OCI-LY3 (cell line): ENCODE results near the gene PRKAA2.

Source experiments
- H2AFZ ChIP-seq: fragments of 200-600, 300-600 bp; shearing (Covaris generic); 2 replicates; pipeline ENCODE4 v1.6.0; 2014; ENCODE audit warnings: antibody characterized with exemption, low read depth, low read length
- H3K27ac ChIP-seq: fragments of 200-600, 300-600 bp; sonication (generic); 2 replicates; pipeline ENCODE4 v1.5.1; 2014; ENCODE audit warnings: mild to moderate bottlenecking, low read length, moderate library complexity, mixed read lengths
- H3K27me3 ChIP-seq: fragments of 200-600, 300-600 bp; sonication (generic); 2 replicates; pipeline ENCODE4 v1.6.1; 2014; ENCODE audit warnings: low read depth, low read length, mixed read lengths
- H3K36me3 ChIP-seq: fragments of 200-600, 300-600 bp; sonication (generic); replicated peaks from 2 replicates; pipeline ENCODE3; 2014; ENCODE audit warnings: low read depth, low read length, mixed read lengths
- H3K4me1 ChIP-seq: fragments of 300-600, 200-600 bp; sonication (generic); 2 replicates; pipeline ENCODE4 v1.6.1; 2014; ENCODE audit warnings: low read length, mixed read lengths
- H3K4me2 ChIP-seq: fragments of 200-600, 300-600 bp; sonication (generic); 2 replicates; pipeline ENCODE4 v1.6.1; 2014; ENCODE audit warnings: low read length, mixed read lengths
- H3K4me3 ChIP-seq: fragments of 300-600, 200-600 bp; sonication (generic); 2 replicates; pipeline ENCODE4 v1.5.1; 2014; ENCODE audit warnings: antibody characterized with exemption, mild to moderate bottlenecking, low read length, moderate library complexity
- H3K79me2 ChIP-seq: fragments of 300-600, 200-600 bp; shearing (Covaris generic); 2 replicates; pipeline ENCODE4 v1.6.1; 2014; ENCODE audit warnings: mild to moderate bottlenecking, low read length, mixed read lengths
- H3K9ac ChIP-seq: fragments of 300-600, 200-600 bp; shearing (Covaris generic); 2 replicates; pipeline ENCODE4 v1.6.0; 2014; ENCODE audit warnings: mild to moderate bottlenecking, low read length, moderate library complexity
- H3K9me3 ChIP-seq: fragments of 200-600, 300-600 bp; shearing (Covaris generic); 2 replicates; pipeline ENCODE4 v1.6.1; 2014; ENCODE audit warnings: low read length, mixed read lengths; ENCODE audit not compliant: insufficient read depth
- H4K20me1 ChIP-seq: fragments of 200-600, 300-600 bp; sonication (generic); 2 replicates; pipeline ENCODE4 v1.6.1; 2016; ENCODE audit warnings: low read length, mixed read lengths; ENCODE audit not compliant: insufficient read depth
- CTCF ChIP-seq: fragments of 200-600, 300-600 bp; sonication (generic); IDR thresholded peaks from 2 replicates; pipeline ENCODE4 v1.5.1; 2014; ENCODE audit warnings: antibody characterized with exemption, low read length, low read depth
- EZH2phosphoT487 ChIP-seq: fragments of 200-600 bp; shearing (Covaris generic); IDR thresholded peaks from 2 replicates; pipeline ENCODE4 v1.6.1; 2018; ENCODE audit warnings: antibody characterized with exemption, mixed run types, low read depth

The PRKAA2 gene

GRCh38 chr1:56665384-56665783, 20.3 kb downstream of the PRKAA2 start:
- H3K27me3 ChIP-seq, result no peaks in the 10 kb centered on the region

GRCh38 chr1:56666112-56666608, 21.0 kb downstream of the PRKAA2 start:
- Histone ChIP-seq H3K36me3 (no peaks in the 10 kb centered on the region), H3K4me2 (no peak overlapping the region), H2AFZ (no peak overlapping the region), H3K79me2 (no peaks in the 10 kb centered on the region), H3K27ac (no peak overlapping the region), H3K27me3 (no peaks in the 10 kb centered on the region), H3K9ac (no peak overlapping the region), H3K4me1 (no peaks in the 10 kb centered on the region), H3K9me3 (no peaks in the 10 kb centered on the region), H4K20me1 (no peaks in the 10 kb centered on the region), H3K4me3 (no peak overlapping the region)
- TF ChIP-seq CTCF (no peak), EZH2phosphoT487 (no peak)

More at GRCh38 chr1:56665384-56665783, 20.3 kb downstream of the PRKAA2 start:
- no peak overlapping the region for H3K4me3 ChIP-seq
- H3K4me2 ChIP-seq, result no peak overlapping the region
- H3K27ac ChIP-seq, result no peak overlapping the region
- no peak for TF ChIP-seq CTCF
- TF ChIP-seq EZH2phosphoT487, result no peak
- no peaks in the 10 kb centered on the region for H3K4me1 ChIP-seq
- no peaks in the 10 kb centered on the region for H3K79me2 ChIP-seq
- no peak overlapping the region for H2AFZ ChIP-seq
- H4K20me1 ChIP-seq, result no peaks in the 10 kb centered on the region
- H3K9ac ChIP-seq, result no peak overlapping the region
- H3K9me3 ChIP-seq, result no peaks in the 10 kb centered on the region
- no peaks in the 10 kb centered on the region for H3K36me3 ChIP-seq

GRCh38 chr1:56670350-56670749, 25.2 kb downstream of the PRKAA2 start:
- Histone ChIP-seq H2AFZ (no peak overlapping the region), H3K36me3 (no peaks in the 10 kb centered on the region), H3K9me3 (no peaks in the 10 kb centered on the region), H3K27ac (no peak overlapping the region), H3K27me3 (no peaks in the 10 kb centered on the region), H3K4me3 (no peak overlapping the region), H3K9ac (no peak overlapping the region), H3K4me1 (no peaks in the 10 kb centered on the region), H3K4me2 (no peak overlapping the region), H4K20me1 (no peaks in the 10 kb centered on the region), H3K79me2 (no peaks in the 10 kb centered on the region)
- TF ChIP-seq EZH2phosphoT487 (no peak), CTCF (no peak)

GRCh38 chr1:56671085-56671484, 26.0 kb downstream of the PRKAA2 start:
- Histone ChIP-seq H3K4me2 (no peak overlapping the region), H3K4me3 (no peak overlapping the region), H3K9me3 (no peaks in the 10 kb centered on the region), H3K9ac (no peak overlapping the region), H3K27ac (no peak overlapping the region), H3K36me3 (no peaks in the 10 kb centered on the region), H2AFZ (no peak overlapping the region), H4K20me1 (no peaks in the 10 kb centered on the region), H3K4me1 (no peaks in the 10 kb centered on the region), H3K27me3 (no peaks in the 10 kb centered on the region), H3K79me2 (no peaks in the 10 kb centered on the region)
- no peak for TF ChIP-seq CTCF
- TF ChIP-seq EZH2phosphoT487, result no peak
